Measurements from ENCODE around the gene LIF. TPM values are rescaled to one million over a fixed set of nuclear protein-coding genes. Genes with fewer than 3 reads are reported as not detected.

LIF gene
- total and polyA plus RNA-seq, 4 donors: 0.77 to 26.1 (median 5.1) TPM

DNA sequence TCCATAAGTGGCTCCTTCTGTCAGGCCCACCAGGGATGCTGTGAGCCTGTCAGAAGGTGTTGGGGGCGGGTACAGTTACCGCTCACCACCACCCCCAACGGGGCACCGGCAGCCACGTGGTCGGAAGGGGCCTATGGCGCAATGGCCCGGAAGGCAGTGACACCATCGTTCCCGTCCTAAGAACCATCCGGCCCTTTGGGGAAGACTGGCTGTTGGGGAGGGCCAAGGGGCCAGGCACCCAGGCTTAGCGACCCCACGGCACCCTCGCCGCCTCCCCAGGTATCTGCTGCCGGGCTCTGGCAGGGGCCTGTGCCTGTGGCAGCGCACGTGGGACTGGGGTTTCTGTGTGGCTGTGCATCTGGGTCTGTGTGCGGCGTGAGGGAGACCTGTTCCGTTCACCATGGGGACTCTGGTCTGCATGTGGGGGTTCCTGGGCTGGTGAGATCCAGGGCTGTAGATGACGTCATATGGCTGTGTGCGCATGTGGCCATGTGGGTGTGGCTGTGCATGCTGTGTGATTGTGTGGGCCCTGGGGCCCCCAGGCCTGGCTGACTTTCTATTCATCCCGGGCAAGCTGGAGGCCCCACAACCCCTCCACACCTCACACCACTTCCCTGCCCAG is 19.4 kb upstream of the LIF start:
- TF ChIP-seq, protein P1, sequence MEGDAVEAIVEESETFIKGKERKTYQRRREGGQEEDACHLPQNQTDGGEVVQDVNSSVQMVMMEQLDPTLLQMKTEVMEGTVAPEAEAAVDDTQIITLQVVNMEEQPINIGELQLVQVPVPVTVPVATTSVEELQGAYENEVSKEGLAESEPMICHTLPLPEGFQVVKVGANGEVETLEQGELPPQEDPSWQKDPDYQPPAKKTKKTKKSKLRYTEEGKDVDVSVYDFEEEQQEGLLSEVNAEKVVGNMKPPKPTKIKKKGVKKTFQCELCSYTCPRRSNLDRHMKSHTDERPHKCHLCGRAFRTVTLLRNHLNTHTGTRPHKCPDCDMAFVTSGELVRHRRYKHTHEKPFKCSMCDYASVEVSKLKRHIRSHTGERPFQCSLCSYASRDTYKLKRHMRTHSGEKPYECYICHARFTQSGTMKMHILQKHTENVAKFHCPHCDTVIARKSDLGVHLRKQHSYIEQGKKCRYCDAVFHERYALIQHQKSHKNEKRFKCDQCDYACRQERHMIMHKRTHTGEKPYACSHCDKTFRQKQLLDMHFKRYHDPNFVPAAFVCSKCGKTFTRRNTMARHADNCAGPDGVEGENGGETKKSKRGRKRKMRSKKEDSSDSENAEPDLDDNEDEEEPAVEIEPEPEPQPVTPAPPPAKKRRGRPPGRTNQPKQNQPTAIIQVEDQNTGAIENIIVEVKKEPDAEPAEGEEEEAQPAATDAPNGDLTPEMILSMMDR (IDR thresholded peaks at IDR 0.05; ENCODE audit: control extremely low read depth, extremely low read depth): no peak
- no peaks in the 10 kb centered on the region for H3K36me3 ChIP-seq (ENCODE audit: control insufficient read depth in 4 of 4, insufficient read depth in 4 of 4, low read length in 4 of 4)
- no peak overlapping the region for H3K4me3 ChIP-seq
- H3K9ac ChIP-seq (ENCODE audit: insufficient read depth in 1 of 2, low read length in 2 of 2): no peak overlapping the region
- H3K27ac ChIP-seq (ENCODE audit: low read depth in 1 of 2, low read length in 1 of 2): peak overlapping the region in 1 of 2 donors; percentile 76
- no peak for ATAC-seq (ENCODE audit: insufficient read depth, low FRiP score)
- H3K4me1 ChIP-seq (ENCODE audit: control insufficient read depth in 5 of 5, insufficient read depth in 5 of 5, low read length in 5 of 5): peaks cover 0 to 2% (median 0%) of the 10 kb centered on the region in 5 donors
- H3K27me3 ChIP-seq (ENCODE audit: control insufficient read depth in 3 of 3, insufficient read depth in 3 of 3, low read length in 2 of 3): no peaks in the 10 kb centered on the region
- no peak for DNase-seq
- no peaks in the 10 kb centered on the region for H3K9me3 ChIP-seq (ENCODE audit: control insufficient read depth in 4 of 4, insufficient read depth in 3 of 4, low read length in 3 of 4)
- WGBS, 2 donors: 37 to 59% methylated on average over 24 of the region's 24 CpGs

DNA sequence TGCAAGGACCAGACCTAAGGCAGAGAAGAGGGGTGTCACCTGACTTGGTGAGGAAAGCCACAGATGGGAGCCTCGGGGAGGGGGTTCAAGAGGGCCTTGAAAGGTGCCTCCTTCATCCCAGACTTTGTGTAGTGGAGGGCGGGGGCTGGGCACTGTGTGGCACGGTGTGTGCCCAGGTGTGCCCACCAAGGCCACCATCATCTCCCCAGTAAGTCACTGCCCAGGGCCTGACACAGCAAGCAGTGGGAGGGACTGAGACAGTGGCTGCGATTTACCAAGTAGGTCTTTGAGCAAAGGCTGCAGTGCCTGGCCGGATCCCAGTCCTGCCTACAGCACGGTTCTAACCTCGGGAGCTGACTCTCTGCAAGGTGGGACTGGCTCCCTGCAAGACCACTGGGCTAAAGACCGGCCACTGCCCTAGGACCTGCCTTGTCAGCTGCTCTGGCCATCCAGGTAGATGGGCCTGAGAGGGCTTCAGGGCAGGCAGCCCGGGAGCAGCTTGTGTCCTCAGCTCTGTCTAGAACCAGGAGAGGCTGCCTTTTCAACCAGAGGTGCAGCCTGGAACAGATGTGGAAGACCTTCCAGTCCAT is 18.7 kb upstream of the LIF start:
- ATAC-seq (ENCODE audit: insufficient read depth, low FRiP score): no peak
- peak overlapping the region in 1 of 2 donors; percentile 76 for H3K27ac ChIP-seq (ENCODE audit: low read depth in 1 of 2, low read length in 1 of 2)
- H3K27me3 ChIP-seq (ENCODE audit: control insufficient read depth in 3 of 3, insufficient read depth in 3 of 3, low read length in 2 of 3): no peaks in the 10 kb centered on the region
- 82% methylated on average over 9 of the region's 9 CpGs for WGBS, 2 donors
- no peaks in the 10 kb centered on the region for H3K36me3 ChIP-seq (ENCODE audit: control insufficient read depth in 4 of 4, insufficient read depth in 4 of 4, low read length in 4 of 4)
- H3K9me3 ChIP-seq (ENCODE audit: control insufficient read depth in 4 of 4, insufficient read depth in 3 of 4, low read length in 3 of 4): no peaks in the 10 kb centered on the region
- DNase-seq: no peak
- TF ChIP-seq, protein P1 (IDR thresholded peaks at IDR 0.05; ENCODE audit: control extremely low read depth, extremely low read depth): no peak
- no peak overlapping the region for H3K9ac ChIP-seq (ENCODE audit: insufficient read depth in 1 of 2, low read length in 2 of 2)
- no peak overlapping the region for H3K4me3 ChIP-seq
- peaks cover 0 to 2% (median 0%) of the 10 kb centered on the region in 5 donors for H3K4me1 ChIP-seq (ENCODE audit: control insufficient read depth in 5 of 5, insufficient read depth in 5 of 5, low read length in 5 of 5)

- ATAC-seq (ENCODE audit: insufficient read depth, low FRiP score): no peak
- Histone ChIP-seq H3K9me3 (ENCODE audit: control insufficient read depth in 4 of 4, insufficient read depth in 3 of 4, low read length in 3 of 4) (no peaks in the 10 kb centered on the region), H3K27ac (ENCODE audit: low read depth in 1 of 2, low read length in 1 of 2) (no peak overlapping the region), H3K4me1 (ENCODE audit: control insufficient read depth in 5 of 5, insufficient read depth in 5 of 5, low read length in 5 of 5) (peaks cover 0 to 2% (median 0%) of the 10 kb centered on the region in 5 donors), H3K36me3 (ENCODE audit: control insufficient read depth in 4 of 4, insufficient read depth in 4 of 4, low read length in 4 of 4) (no peaks in the 10 kb centered on the region), H3K9ac (ENCODE audit: insufficient read depth in 1 of 2, low read length in 2 of 2) (no peak overlapping the region), H3K4me3 (no peak overlapping the region), H3K27me3 (ENCODE audit: control insufficient read depth in 3 of 3, insufficient read depth in 3 of 3, low read length in 2 of 3) (no peaks in the 10 kb centered on the region)
- TF ChIP-seq, protein P1 (IDR thresholded peaks at IDR 0.05; ENCODE audit: control extremely low read depth, extremely low read depth): no peak
- WGBS, 2 donors: 86 to 89% methylated on average over 17 of the region's 17 CpGs
- DNase-seq: no peak
These were observed 17.3 kb upstream of the LIF start for GRCh38 chr22:30263883-30264282.

All from lung (tissue), 12 donors.